ENCODE measurements around the gene FBXL17.
A peak's percentile ranks its signal among the peaks of the same experiment; 100 is the strongest.
"Not testable (repeated sequence)": the region's sequence is repeated elsewhere in the genome, so short reads cannot be mapped to it uniquely, and the experiment has no call there.

Gene FBXL17

DNA sequence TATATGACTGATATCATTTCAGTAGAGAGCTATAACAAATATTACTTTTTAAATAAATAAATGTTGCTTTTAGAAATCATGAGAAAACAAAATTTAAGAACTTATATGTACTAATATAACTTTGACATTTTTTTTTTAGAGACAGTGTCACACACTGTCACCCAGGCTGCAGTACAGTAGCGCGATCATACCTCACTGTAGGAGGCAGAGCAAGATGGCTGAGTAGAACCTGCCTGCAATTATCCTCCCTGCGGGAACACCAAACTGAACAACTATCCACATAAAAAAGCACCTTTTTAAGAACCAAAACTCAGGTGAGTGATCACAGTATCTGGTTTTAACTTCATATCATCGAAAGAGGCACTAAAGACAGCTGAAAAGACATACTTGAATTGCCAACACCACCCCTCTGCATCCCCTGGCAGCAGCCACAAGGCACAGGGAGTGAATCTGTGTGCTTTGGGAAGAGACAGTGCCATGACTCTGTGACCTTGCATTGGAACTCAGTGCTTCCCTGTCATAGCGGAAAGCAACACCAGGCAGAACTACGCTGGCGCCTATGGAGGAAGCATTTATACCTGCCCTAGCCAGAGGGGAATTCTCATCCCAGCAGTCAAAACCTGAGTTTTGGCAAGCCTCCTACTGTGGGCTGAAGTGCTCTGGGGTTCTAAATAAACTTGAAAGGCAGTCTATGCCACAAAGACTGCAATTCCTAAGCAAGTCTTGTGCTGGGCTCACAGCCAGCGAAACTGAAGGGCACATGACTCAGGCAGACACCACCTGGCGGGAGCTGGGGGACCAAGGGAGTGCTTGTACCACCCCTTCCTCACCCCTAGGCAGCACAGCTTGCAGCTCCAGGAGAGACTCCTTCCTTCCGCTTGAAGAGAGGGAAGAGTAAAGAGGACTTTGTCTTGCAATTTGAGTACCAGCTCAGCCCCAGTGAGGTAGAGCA, 142.7 kb downstream of the FBXL17 start:
- peak; percentile 8 for DNase-seq

GRCh38 chr5:108238461-108238860, 143.4 kb downstream of the FBXL17 start:
- DNase-seq: no peak

GRCh38 chr5:108233617-108234155, 148.2 kb downstream of the FBXL17 start:
- no peak for DNase-seq

DNA sequence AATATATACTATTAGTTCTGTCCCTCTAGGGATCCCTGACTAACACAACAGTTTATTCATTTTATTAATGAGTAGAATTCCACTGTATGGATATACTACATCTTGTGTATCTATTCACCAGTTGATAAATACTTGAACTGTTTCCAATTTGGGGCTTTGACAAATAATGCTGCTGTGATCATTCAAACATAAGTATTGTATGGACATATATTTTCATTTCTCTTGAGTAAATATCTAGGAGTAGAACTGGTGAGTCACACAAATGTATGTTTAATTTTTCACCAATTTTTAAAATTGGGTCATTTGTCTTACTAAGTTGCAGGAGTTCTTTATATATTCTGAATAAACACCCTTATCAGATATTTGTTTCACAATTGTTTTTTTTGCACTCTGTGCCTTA, 149.1 kb downstream of the FBXL17 start:
- no peak for DNase-seq

DNA sequence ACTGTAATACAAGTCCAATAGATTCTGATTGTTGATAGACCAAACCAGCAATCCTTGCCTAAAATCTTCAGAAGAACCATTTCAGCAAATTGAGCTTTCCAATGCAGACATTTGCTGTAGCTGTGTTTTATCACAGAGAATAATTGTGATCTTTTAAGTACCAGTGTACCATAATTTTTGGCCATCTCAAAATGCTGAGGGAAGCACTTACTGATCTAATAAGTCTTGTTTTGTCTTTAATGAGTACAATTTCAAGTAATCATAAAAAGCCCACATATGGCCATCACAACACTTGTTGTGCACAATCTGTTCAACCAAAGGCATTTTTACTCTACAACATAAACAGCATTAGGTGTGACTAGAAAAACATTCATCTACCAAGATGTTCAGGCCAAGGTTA, 159.9 kb downstream of the FBXL17 start:
- no peak for DNase-seq

DNA sequence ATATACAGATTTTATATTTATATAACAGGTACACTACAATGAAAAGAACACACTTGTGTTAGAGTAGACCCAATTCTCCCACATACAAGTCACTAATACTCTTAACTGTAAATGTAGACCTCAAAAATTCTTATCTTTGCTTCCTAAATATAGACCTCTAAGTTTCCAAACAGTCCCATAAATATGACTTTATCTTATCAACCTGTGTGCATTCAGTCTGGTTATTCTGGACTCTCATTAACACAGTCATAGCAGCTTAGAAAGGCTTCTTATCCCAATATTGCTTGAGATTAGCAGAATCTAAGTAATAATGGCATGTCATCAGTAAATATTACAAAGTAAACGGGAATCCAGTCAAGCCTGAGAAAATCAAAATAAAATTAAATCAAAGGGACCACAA, 161.1 kb downstream of the FBXL17 start:
- DNase-seq: no peak

DNA sequence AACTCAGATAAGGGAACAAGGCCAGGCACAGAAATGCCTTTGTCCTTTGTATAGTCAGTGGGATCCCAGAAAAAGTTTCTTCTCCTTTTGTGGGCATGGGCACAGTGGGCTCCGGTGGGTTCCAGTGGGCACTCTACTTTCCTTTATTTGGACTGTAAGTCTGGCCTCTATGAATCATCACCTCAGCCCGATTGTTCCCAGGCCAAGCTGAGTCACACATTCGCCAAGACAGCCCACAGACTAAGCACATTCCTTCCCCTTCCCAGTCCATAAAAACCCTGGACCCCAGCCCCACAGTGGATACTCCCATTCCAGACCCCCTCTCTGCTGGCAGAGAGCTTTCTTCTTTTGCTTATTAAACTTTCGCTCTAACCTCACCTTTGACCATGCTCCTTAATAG, 165.0 kb downstream of the FBXL17 start:
- peak; percentile 35 for DNase-seq

DNA sequence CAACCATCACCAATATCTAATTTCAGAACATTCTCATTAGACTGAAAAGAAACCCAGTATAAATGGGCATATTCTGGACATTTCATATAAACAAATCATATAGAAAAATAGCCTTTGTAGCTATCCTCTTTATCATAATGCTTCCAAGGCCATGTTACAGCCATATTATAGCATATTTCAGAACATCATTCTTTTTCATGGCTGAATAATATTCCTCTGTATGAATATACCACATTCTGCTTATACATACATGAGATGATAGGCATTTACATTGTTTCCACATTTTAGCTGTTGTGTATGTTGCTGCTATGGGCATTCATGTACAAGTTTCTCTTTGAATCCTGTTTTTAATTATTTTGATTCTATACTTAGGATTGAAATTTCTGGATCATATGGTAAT, 167.0 kb downstream of the FBXL17 start:
- DNase-seq: no peak

GRCh38 chr5:108212775-108213346, 169.0 kb downstream of the FBXL17 start:
- DNase-seq: peak; percentile 22

- DNase-seq: no peak
These were observed 175.2 kb downstream of the FBXL17 start for GRCh38 chr5:108206707-108207106.

GRCh38 chr5:108201721-108202120, 180.2 kb downstream of the FBXL17 start:
- no peak for DNase-seq

- DNase-seq: no peak
These were observed 185.6 kb downstream of the FBXL17 start for GRCh38 chr5:108196276-108196675.

GRCh38 chr5:108193021-108193795, 188.7 kb downstream of the FBXL17 start:
- DNase-seq: peak; percentile 81

- no peak for DNase-seq
These were observed 197.0 kb downstream of the FBXL17 start for GRCh38 chr5:108184940-108185339.

GRCh38 chr5:108181975-108182374, 199.9 kb downstream of the FBXL17 start:
- no peak for DNase-seq

GRCh38 chr5:108174286-108174685, 207.6 kb downstream of the FBXL17 start:
- no peak for DNase-seq

DNA sequence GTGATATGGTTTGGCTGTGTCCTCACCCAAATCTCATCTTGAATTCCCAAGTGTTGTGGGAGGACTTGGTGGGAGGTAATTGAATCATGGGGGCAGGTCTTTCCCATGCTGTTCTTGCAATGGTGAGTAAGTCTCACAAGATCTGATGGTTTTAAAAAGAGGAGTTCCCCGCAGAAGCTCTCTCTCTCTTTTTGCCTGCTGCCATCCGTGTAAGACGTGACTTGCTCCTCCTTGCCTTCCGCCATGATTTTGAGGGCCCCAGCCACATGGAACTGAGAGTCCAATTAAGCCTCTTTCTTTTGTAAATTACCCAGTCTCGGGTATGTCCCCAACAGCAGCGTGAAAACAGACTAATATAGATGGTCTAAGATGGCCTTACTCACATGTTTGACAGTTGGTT, 210.1 kb downstream of the FBXL17 start:
- no peak for DNase-seq

DNA sequence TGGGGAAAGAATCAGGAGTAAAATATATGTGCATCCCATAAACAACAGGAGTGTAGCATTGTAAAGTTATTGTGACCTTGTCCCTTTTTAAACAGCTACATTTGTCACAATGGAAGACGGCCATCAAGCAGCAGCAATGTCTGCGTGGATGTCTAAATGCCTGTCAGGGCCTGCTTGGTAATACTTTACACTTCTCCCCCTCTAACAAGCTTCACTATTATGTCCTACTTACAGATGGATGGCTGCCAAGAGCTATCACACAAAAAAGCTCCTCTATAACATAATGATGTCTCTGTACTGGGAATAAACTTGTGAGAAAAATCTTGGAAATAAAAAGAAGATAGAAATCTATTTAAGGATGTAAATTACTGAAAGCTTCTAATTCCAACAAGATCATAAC, 213.0 kb downstream of the FBXL17 start:
- DNase-seq: no peak

GRCh38 chr5:108167174-108167573, 214.7 kb downstream of the FBXL17 start:
- no peak for DNase-seq

GRCh38 chr5:108164574-108164973, 217.3 kb downstream of the FBXL17 start:
- DNase-seq: no peak

GRCh38 chr5:108152854-108153253, 229.0 kb downstream of the FBXL17 start:
- DNase-seq: not testable (repeated sequence)

GRCh38 chr5:108149369-108149768, 232.5 kb downstream of the FBXL17 start:
- DNase-seq: no peak

DNA sequence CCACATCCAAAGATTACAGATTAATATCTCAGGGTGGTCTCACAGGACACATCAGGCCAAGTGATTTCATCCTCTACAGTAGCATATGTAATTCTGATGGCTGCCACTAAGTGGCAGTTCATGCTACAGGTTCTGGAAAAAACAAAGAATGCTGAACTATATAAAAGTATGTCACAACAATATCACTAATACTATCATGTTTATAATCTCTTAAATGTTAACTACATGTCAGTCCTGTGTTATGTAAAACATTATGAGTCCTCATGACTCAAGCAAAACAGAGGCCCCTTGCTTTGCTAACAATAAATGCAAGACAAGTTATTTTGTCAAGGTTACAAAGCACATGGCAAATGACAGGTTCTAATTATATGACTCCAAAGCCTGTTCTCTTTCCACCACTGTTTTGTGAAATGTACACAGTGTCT, 233.2 kb downstream of the FBXL17 start:
- DNase-seq: peak; percentile 21
